Sciatic nerve (tissue), 2 donors: Measurements from ENCODE around the gene GCC2. TPM values are rescaled to one million over a fixed set of nuclear protein-coding genes. Genes with fewer than 3 reads are reported as not detected.
"Not testable (repeated sequence)": the region's sequence is repeated elsewhere in the genome, so short reads cannot be mapped to it uniquely, and the experiment has no call there.

ENCODE experiments used
- ATAC-seq: fragments of 200-7000 bp; cut with Tn5 transposase; one replicate; pipeline ENCODE4 v1.9.1; 2020; ENCODE audit warnings: mild to moderate bottlenecking, moderate library complexity
- DNase-seq: peaks from one replicate; pipeline ENCODE4 v3.0.0-alpha.2; 2020; ENCODE audit warnings: low spot score
- intact Hi-C: fragments of 100-400 bp; cut with DNase I; formaldehyde crosslinking; loops from one replicate; pipeline ENCODE4 v1.14.2; 2022
- total RNA-seq: library from RNA; stranded (reverse); fragmentation: NEBNext Ultra II Directional; extraction: Animal tissue kit (Norgen Biotek cat#: 25700); gene quantifications from one replicate; pipeline ENCODE4 v1.2.1, GENCODE V29; 2021
- donor health status: DM: no; HTN: no; CAD: no.
- donor health status: DM: no; HTN: no; CAD: no.

GCC2 gene
- total RNA-seq, 1 donor from 2014 or later, result 63.6 TPM

DNA sequence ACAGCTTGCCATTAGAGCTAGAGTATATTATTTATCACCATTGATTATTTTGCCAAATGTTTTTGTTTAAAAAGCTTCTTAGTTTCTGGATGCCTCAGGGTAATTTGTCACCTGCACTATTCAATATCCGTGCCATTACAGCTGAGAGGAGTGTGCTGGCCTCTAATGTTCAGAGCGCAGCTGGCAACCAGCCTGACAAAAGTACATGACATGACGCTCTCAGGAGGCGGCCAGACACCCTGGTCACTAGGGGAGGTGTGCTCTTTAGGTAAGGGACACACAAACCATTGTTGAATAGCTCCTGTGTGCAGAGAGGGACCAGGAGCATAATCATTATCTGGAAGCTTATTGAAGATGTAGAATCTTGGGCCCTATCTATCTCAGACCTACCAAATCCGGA is 105.5 kb downstream of the GCC2 start:
- DNase-seq (no peak), ATAC-seq (no peak)
- intact Hi-C loops, result no loop called here

DNA sequence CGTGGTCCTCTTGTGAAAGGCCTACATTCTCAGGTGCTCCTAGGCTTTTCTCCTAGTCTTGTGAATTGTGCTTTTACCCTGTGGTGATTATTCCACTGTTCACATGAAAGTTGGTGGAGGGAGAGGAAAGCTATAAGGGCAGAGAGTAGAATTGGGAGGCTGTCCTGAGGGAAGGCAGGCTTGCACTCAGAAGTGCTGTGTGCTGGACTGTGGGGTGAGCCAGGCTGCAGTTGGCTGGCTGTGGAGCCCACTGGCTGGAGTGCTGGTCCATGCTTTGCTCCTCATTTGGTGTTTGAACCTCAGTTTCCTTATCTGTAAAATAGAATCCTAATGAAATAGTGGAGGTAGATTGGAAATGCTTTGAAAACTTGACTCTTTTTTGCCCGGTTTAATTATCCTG is 106.6 kb downstream of the GCC2 start:
- intact Hi-C loops, result no loop called here
- DNase-seq (no peak), ATAC-seq (no peak)

DNA sequence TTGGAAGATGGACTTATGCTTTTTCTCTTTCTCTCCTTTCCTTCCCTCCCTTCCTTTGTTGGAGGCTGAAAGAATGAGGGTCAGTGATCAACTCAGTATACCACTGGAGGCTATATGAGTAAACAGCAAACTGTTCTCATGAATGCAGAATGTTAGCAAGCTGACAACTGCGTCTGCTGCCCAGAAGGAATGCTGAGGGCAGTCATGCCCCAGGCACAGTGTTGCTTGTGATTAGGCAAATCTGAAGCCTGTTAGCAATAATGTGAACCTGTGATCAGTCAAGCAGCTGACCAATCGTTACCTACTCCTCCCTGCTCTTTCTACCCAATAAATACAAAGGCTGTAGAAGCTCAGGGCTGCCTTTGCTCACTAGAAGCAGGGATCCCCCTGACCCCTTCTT is 107.6 kb downstream of the GCC2 start:
- DNase-seq, ATAC-seq, intact Hi-C loops: not testable (repeated sequence)

Other genes starting within 250 kb of the GCC2 start
- not detected for gene SULT1C3, start 209.2 kb upstream of the GCC2 start, total RNA-seq
- 3.3 TPM for gene SULT1C2, start 160.3 kb upstream of the GCC2 start, total RNA-seq
- gene SULT1C4, start 71.3 kb upstream of the GCC2 start, total RNA-seq, result 12.5 TPM
- gene LIMS1, start 85.3 kb downstream of the GCC2 start, total RNA-seq, result 50.2 TPM